ENCODE data around the gene SH3D21. TPM values are rescaled to one million over a fixed set of nuclear protein-coding genes. Genes with fewer than 3 reads are reported as not detected.

SH3D21 gene
- total RNA-seq, 1 donor from 2014 or later, result 8.5 TPM

- ATAC-seq (no peak), DNase-seq (no peak)
- H3K4me3 ChIP-seq, result no peak overlapping the region
- H3K27me3 ChIP-seq (ENCODE audit: low read depth), result no peaks in the 10 kb centered on the region
- intact Hi-C loops (cut with DNase I), result no loop called here
- TF ChIP-seq CTCF (IDR thresholded peaks at IDR 0.05), result no peak
- peaks cover 64% of the 10 kb centered on the region for H3K4me1 ChIP-seq
- no peaks in the 10 kb centered on the region for H3K9me3 ChIP-seq
- H3K27ac ChIP-seq, result peak overlapping the region; percentile 1
- H3K36me3 ChIP-seq, result peaks cover 11% of the 10 kb centered on the region
Observed at GRCh38 chr1:36367798-36368197, 61.6 kb downstream of the SH3D21 start.

GRCh38 chr1:36369061-36369861, 63.1 kb downstream of the SH3D21 start:
- TF ChIP-seq CTCF (IDR thresholded peaks at IDR 0.05), result peak; percentile 97
- DNase-seq (peak; percentile 81), ATAC-seq (peak; percentile 44 to 66)
- peaks cover 8% of the 10 kb centered on the region for H3K36me3 ChIP-seq
- no peak overlapping the region for H3K4me3 ChIP-seq
- no peaks in the 10 kb centered on the region for H3K27me3 ChIP-seq (ENCODE audit: low read depth)
- H3K9me3 ChIP-seq, result no peaks in the 10 kb centered on the region
- peak overlapping the region; percentile 22 for H3K27ac ChIP-seq
- intact Hi-C loops (cut with DNase I), result no loop called here
- H3K4me1 ChIP-seq, result peaks cover 78% of the 10 kb centered on the region

Other genes with a start within 250 kb of the SH3D21 start
- 9.3 TPM for gene TEKT2, start 222.3 kb upstream of the SH3D21 start, total RNA-seq
- gene ADPRS, start 217.5 kb upstream of the SH3D21 start, total RNA-seq, result 32.4 TPM
- gene COL8A2, start 181.1 kb upstream of the SH3D21 start, total RNA-seq, result 24.4 TPM
- 60.3 TPM for gene TRAPPC3, start 156.9 kb upstream of the SH3D21 start, total RNA-seq
- gene MAP7D1, start 150.2 kb upstream of the SH3D21 start, total RNA-seq, result 120 TPM
- 81.0 TPM for gene THRAP3, start 81.9 kb upstream of the SH3D21 start, total RNA-seq
- gene EVA1B, start 17.3 kb downstream of the SH3D21 start, total RNA-seq, result 25.7 TPM
- 74.2 TPM for gene STK40, start 79.6 kb downstream of the SH3D21 start, total RNA-seq
- 44.5 TPM for gene LSM10, start 91.5 kb downstream of the SH3D21 start, total RNA-seq
- gene OSCP1, start 144.1 kb downstream of the SH3D21 start, total RNA-seq, result 17.1 TPM
- 59.4 TPM for gene MRPS15, start 158.0 kb downstream of the SH3D21 start, total RNA-seq
- 214 TPM for gene CSF3R, start 176.5 kb downstream of the SH3D21 start, total RNA-seq